Astrocyte of the cerebellum (primary cell): ENCODE data around the gene OSBPL2.
A peak's percentile ranks its signal among the peaks of the same experiment; 100 is the strongest.

Source experiments
- DNase-seq: peaks from one replicate; pipeline ENCODE4 v3.0.0-alpha.2; 2011; ENCODE audit warnings: low read depth
- H3K4me3 ChIP-seq: 2 replicates; pipeline ENCODE4 v1.5.1; 2011; ENCODE audit warnings: mild to moderate bottlenecking, low read depth, low read length, moderate library complexity
- in situ Hi-C: cut with HindIII; loops from 2 replicates; pipeline ENCODE4 v1.10.0; 2017; ENCODE audit warnings: low sequenced_read_pairs
- TF ChIP-seq, protein P1 (sequence below): IDR thresholded peaks from 2 replicates; pipeline ENCODE4 v1.5.1; 2012; ENCODE audit warnings: low read length, low read depth, moderate library complexity, mild to moderate bottlenecking; ENCODE audit errors: missing control alignments

Gene OSBPL2

DNA sequence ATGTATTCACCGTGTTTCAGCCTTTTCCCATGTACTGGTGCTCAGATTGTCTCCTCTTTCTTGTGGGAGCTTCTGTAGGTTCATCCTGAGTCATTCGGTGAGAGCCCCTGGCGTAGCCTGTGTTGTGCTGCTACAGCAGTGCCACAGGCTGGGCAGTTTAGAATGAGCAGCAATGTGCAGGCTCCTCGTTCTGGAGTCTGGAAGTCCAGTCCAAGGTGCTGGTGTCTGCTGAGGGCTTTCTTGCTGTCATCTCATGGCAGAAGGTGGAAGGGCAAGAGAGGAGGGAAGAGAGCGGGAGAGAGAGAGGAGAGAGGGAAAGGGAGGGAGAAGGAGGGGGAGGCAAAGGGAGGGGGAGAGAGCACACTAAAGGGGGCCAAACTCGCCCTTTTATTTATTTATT is 15.1 kb downstream of the OSBPL2 start:
- no peak overlapping the region for H3K4me3 ChIP-seq
- in situ Hi-C loops: no loop called here
- TF ChIP-seq, protein P1, sequence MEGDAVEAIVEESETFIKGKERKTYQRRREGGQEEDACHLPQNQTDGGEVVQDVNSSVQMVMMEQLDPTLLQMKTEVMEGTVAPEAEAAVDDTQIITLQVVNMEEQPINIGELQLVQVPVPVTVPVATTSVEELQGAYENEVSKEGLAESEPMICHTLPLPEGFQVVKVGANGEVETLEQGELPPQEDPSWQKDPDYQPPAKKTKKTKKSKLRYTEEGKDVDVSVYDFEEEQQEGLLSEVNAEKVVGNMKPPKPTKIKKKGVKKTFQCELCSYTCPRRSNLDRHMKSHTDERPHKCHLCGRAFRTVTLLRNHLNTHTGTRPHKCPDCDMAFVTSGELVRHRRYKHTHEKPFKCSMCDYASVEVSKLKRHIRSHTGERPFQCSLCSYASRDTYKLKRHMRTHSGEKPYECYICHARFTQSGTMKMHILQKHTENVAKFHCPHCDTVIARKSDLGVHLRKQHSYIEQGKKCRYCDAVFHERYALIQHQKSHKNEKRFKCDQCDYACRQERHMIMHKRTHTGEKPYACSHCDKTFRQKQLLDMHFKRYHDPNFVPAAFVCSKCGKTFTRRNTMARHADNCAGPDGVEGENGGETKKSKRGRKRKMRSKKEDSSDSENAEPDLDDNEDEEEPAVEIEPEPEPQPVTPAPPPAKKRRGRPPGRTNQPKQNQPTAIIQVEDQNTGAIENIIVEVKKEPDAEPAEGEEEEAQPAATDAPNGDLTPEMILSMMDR: no peak
- no peak for DNase-seq

DNA sequence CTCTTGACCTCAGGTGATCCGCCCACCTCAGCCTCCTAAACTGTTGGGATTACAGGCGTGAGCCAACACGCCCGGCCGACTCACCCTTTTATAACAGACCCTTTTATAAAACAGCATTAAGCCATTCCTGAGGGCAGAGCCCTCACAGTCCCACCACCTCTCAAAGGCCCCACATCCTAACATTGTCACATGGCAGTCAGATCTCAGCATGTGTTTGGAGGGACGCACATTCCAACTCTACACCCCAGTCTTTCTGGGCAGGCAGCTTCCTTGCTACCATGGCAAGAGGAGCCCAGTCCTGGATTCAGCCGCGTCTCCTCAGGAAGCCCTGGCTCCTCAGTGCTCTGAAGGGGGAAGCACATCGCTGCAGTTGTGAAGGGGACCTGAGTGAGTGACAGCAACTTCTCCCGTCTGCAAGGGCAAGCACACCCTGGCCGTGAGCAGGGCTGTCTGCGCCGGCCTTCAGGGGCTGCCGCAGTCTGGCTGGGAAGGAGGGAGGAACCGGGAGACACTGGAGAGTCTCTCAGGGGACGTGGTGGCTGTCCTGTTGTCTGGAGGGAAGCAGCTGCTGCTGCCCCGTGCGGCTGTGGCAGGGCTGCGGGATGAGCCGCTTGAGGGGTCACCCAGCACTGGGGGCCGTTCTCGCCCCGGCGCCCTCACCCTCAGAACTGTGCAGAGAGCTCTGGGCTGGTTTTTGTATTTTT is 15.9 kb downstream of the OSBPL2 start:
- no peak overlapping the region for H3K4me3 ChIP-seq
- in situ Hi-C loops: no loop called here
- TF ChIP-seq, protein P1: no peak
- no peak for DNase-seq

DNA sequence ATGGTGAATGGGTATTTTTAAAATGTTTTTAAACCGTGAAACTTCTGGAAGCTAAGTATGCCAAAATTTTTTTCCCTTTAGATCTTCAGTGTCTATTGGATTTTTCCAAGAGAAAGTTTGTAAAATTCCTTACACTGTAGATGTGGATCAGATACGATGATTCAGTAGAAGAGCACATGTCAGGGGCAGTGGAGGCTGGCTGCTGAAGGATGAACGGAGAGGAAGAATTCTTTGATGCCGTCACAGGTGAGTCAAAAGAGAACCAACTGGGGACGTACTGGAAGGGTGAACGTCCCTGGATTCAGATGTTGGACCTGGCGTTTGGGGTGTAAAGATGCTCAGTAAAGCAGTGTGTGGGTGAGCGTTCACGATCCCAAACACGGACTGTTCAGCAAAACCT is 17.7 kb downstream of the OSBPL2 start:
- no peak for DNase-seq
- no peak overlapping the region for H3K4me3 ChIP-seq
- in situ Hi-C loops: no loop called here
- TF ChIP-seq, protein P1: no peak

DNA sequence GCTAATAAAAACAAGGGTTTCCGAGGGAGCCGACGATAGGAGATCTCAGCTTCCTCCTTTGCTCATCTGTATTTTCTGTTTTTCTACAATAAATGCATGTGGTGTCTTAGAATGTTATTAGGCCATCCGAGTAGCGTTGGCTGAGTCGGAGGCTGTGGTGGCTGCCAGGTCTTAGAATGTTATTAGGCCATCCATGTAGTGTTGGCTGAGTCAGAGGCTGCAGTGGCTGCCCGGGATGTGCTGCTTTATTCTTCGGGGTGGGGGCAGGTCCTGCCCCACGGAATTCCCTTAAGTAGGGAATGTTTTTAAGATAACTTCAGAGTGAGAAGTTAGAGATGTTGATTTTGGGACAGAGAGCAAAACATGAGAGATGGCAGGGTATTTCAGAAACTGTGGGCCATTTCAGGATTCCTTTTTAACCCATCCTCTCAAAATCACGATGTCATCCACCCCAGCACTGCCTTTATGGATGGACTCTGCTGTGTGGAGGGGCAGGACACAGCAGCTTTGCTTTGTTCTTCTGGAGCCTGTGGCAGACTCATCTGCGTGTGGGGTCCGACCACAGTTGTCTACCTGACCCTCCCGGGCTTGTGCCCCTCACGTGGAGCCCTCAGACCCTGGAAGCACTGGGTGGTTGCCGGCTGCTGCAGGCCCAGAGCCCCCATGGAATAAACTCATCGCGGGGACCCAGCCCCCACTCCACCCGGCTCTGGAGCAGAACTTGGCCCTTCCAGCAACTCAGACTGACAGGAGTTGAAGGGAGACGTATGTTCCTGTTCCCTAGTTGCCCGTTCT is 20.4 kb downstream of the OSBPL2 start:
- in situ Hi-C loops: no loop called here
- H3K4me3 ChIP-seq: no peak overlapping the region
- TF ChIP-seq, protein P1: no peak
- DNase-seq: peak; percentile 13

DNA sequence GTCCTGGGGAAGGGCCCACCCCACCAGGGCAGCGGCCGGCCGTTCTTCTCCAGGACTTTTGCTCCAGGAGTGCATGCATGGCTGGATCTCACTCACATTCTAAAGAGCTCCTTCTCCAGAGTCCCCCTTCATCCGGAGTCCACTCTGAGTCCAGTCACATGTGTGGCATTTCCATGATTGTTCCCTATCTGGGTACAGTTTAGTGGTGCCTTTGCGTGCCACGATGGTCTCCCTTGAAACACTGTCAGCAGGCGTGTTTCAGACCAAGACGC is 20.9 kb downstream of the OSBPL2 start:
- no peak overlapping the region for H3K4me3 ChIP-seq
- in situ Hi-C loops: no loop called here
- DNase-seq: no peak
- TF ChIP-seq, protein P1: no peak

DNA sequence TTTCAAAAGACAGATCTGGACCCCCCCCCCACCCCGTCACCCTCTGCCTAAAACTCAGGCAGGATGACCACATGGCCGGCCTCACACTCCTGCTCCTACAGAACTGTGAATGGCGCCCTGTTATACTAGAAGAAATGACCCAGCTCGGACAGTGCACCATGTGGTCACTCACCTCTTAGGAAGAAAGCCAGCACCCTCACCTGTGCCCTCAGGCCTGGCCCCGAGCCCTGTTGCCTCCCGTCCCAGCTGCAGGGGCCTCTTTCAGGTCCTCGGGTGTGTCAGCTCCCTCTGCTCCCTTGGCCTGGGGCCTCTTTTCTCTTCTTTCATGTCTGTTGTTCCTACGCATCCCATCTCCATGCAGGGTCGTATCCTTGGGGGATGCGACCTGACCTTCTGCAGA is 23.7 kb downstream of the OSBPL2 start:
- in situ Hi-C loops: no loop called here
- TF ChIP-seq, protein P1: no peak
- DNase-seq: no peak
- H3K4me3 ChIP-seq: no peak overlapping the region
